NCI-H2196 treated with DMSO at 0.1 percent for 48 hours (cell line): ENCODE measurements around the gene ZBTB7C.

ENCODE experiments used
- DNase-seq: peaks from one replicate; lab custom pipeline; 2025; ENCODE audit not compliant: unreplicated experiment; lab: John Stamatoyannopoulos, UW

Gene ZBTB7C

DNA sequence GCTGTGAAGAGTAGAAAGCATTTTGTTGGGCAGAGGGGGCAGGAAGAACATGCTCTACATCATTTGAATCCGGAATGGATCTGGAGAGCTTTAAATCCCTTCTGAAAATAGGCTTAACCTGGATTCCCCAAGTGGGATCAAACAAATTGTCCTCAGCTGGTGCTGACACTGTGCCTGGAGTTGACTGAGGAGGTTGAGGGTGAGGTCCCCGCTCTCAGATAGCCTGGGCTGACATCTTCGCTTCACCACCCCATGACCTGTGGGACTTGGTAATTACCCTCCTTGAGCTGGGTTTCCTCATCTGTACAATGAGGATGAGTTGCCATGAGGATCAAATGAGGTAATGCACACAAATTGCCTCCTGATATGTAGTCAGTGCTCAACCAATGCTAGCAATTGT is 360.9 kb downstream of the ZBTB7C start:
- no peak for DNase-seq

DNA sequence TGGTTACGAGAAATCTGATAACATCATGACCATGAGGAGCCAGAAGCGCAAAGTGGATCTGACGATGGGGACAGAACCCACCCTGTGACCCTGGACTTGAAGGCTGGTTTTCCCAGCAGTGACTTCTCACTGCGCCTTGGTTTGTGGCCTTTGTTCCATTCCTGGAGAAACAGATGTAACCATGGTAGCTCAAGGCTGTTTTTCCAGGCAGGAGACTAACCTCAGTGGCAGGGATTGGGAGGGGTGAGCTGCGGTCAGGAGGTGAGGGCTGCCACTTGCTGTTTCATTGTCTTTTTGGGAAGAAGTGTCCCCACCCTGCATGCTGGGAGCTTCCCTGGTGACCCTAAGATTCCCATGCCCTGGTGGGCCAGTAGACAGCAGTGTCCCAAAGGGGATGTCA is 362.3 kb downstream of the ZBTB7C start:
- DNase-seq: no peak

- DNase-seq: no peak
Measured at GRCh38 chr18:48045744-48046143, 363.4 kb downstream of the ZBTB7C start.

- DNase-seq: no peak
Measured at GRCh38 chr18:48044944-48045343, 364.2 kb downstream of the ZBTB7C start.

GRCh38 chr18:48043166-48043565 is 366.0 kb downstream of the ZBTB7C start:
- no peak for DNase-seq

DNA sequence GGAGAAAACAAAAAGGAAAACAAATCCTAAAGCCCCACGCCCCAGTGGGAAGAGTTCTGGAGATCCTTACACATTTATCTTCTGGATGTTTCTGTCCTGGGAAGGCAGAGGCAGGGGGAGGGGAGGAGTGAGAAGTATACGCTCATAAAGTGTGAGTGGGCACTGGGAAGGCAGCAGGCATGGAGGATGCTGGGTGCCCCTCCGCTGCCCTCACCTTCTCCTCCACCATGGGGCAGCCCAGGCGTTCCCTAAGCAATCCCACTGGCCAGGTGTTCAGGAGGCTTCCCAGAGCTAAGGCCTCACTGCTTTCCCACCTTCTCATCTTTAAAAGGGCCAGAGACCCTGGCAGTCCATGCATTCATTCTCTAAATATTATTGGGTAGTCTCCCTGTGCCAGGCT is 366.8 kb downstream of the ZBTB7C start:
- no peak for DNase-seq

- DNase-seq: no peak
Measured at GRCh38 chr18:48040457-48041110, 368.6 kb downstream of the ZBTB7C start.

DNA sequence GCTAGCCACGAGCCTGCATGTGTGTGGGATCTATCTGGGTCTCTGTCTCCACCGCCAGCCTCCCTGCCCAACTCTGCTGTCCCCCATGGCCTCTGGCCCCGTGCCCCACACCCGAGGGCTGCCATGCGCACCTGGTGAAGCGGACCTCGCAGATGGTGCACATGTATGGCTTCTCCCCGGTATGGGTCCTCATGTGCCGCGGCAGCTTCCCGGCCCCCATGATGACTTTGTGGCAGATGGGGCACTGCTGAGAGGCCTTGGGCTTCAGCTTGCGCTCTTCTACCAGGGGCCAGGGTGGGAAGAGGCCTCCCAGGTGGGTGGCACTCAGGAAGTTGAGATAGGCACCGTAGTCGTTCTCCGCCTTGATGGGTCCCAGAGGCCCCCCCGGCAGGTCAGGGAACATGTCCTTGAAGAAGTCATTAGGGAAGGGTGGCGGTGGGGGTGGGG is 369.4 kb downstream of the ZBTB7C start:
- no peak for DNase-seq

DNA sequence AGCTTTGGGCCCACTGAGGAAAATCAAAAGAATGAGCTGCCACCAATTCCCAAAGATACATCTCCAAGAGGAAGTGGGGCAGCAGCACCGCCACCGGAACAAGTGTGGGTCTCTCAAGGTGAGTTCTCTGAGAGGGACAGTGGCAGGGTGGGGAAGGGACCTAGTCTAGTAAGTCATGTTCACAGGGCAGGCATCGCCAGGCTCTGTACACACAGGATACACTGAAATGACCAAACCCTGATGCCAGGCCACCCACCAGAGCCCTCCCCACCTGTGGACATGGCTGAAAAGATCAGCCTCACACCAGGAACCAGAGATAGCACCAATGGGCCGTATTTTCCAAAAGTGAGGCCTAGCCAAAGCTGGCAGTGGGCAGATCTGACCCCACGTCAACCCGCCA is 370.5 kb downstream of the ZBTB7C start:
- no peak for DNase-seq

DNA sequence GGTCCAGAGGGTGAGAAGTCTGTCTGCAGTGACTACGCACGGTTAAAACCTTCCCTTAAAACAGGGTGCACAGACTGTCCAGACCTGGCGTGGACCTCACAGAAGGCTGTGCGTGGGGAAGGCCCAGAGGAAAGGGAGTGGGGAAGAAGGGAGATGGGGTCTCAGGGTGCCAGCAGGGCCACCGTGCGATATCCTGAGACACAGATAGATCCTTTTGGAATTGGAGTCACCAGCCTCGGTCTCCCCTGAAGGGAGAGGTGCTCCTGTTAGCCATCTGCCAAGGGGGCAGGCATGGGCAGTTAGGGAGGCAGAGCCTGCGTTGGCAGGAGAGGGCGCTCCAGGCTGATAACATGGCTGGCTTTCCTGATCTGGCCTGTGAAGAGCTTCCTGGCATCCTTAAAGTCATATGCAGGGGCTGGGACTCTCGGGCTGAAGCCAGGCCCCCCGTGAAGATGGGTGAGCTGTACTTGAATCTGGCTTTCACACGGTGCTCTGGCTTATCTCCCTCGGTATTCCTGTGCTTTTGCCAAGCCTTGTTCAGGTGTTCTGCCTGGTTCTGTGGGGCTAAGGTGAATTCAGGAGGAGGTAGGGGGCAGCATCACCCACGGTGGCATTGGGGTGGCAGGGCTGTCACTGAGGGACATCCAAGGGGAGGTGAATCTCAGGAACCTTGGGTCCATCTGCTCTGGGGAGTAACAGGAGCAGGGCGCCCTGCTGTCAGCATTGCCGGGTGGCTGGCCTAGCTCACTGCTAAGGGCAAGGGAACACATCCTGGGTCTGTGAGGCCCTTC is 371.5 kb downstream of the ZBTB7C start:
- DNase-seq: peak; percentile 40

GRCh38 chr18:48036641-48037421 is 372.4 kb downstream of the ZBTB7C start:
- DNase-seq: no peak

GRCh38 chr18:48036226-48036625 is 373.0 kb downstream of the ZBTB7C start:
- no peak for DNase-seq

DNA sequence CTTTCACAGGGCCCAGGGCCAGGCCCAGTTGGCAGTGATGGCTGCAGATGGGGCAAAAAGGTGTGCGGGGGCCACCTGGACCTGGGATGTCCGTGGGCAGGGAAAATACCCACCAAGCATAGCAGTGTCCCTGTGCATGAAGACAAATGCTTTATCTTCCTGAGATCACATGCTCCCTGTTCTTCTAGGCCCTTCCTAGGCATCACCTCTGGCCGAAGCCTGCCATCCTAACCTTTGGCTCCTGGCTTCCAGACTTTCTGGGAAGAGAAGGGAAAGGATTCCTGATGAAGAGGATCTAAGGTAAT is 373.7 kb downstream of the ZBTB7C start:
- DNase-seq: no peak

DNA sequence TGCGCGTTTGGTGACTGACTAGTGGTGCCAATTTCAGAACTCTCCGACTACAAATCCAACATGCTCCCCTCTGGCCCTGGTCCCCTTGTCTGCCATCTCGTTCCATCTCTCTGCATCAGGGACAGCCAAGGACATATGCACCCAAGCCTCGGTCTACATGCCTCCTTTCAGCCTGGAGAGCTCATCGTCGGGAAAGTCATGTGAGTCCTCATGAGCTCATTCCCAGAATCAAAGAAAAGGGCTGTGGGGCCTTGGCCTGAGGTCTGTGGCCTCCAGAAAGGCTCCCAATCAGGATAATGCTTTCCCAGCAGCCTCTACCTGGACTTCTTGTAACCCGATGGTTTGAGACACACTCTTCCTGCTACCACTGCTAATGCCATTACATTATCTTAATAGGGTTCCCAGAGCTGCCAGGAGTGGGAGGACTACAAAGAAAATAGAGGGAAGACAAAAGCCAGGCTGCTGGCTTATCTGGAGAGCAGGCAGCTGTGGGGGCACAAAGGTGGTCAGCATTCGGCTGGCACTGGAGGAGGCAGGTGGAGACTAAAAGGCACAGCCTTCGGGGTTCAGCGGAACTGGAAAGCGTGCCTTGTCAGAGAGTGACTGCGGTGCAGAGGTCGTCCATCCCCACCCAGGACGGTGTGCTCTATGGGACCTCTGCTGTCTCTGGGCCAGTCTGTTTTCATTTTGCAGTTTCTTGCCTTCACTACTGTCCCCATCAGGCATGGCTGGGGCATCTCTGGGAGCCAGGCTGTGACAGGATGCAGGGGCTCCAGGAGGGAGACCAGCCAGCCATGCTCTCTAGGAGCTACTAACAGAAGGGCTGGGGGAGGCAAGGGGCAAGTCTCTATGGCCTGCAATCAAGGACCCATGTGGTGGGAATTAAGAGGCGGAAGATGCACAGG is 374.3 kb downstream of the ZBTB7C start:
- no peak for DNase-seq

DNA sequence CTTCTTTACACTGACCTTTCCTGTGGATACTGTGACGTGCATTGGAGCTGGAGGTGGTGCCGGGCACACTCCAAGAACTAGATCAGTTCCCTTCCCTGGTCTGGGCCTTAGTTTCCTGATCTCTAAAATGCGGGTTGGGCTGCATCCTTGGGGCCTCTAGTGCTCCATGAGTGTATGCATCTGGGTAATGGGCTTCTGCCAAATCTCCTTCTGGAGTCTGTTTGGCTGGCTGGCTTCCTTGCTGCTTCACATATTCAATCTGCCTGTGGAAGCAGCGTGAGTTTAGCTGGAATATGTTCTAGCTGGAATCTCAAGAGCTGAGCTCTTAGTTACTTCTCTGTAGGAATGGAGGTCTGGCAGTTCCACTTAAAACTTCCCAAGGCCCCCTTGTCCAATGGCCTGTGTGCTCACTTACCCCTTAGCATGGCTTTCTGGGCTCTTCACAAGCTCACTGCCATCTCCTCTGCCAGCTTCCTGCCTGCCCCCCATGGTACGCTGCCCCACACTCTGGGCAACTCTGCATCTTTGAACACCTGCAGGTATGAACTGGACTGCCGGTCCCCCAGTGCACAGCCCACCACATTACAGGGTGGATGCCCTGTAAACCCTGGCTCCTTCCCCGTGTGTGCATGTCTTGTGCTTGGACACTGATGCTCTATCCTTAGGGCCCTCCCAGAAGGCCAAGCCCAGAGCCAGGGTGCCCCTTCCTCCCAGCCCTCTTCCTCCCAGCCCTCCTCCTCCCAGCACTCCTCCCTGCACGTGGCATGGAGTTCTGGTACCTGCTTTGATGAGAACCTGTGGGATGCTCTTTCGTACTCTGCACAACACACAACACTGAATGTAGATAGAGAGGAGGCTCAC is 375.2 kb downstream of the ZBTB7C start:
- no peak for DNase-seq

DNA sequence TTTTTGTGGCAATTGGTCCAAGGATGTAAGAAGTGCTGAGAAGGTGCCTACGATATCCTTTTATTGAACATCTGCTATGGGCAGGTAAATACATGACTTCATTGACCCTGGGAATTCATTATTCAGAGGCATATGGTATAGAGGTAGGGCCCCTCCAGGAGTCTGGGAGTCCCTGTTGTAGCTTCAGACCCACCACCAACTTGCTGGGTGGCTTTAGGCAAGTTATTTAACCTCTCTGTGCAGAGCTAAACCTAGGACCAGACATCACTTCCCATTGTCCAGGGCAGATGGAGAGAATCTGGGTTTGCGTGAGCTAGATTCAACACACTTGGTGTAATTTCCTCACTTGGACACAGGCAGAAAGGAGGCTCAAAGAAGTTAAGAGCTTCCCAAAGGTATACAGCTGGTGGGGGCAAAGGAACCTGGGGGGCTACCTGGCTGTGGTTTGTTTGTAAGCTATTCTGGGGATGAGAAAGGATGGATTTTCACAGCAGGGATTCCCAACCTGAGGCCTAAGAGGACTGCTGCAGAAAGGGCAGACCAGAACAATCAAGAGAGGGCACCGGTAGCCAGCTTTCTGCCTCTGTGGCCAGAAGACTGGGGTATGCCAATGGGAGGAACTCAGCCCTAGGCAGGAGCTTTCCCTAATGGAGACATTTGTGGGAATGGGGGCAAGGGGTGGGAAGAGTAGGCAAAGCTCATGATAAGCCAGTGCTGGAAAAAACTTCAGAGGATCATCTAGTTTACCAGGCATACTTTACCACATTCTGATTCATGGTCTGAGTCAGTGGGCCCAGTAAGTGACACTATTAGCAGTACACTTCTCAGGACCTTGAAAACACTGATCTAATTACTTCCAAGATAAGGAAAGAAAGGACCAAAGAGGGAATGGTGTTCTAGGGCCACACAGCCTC is 376.1 kb downstream of the ZBTB7C start:
- DNase-seq: no peak

DNA sequence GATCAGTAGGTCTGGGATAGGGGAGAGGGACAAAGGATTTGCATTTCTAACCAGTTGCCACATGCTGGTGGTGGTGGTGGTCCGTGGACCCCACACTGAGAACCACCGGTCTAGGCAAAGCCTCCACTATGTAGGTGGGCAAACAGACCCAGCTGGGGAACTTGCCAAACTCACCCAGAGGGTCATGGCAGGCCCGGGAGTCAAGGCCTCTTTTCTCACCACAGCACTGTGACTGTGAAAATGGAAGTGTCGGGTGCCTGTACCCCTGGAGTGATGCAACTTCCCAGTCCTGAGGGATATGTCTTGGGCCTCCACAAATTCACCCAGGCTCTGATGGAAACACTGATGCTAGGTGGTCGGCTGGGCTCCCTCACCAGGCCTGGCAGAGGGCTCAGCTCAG is 377.5 kb downstream of the ZBTB7C start:
- no peak for DNase-seq

- peak; percentile 69 for DNase-seq
Measured at GRCh38 chr18:48030616-48031480, 378.3 kb downstream of the ZBTB7C start.
